PC-3 (cell line): Measurements from ENCODE around the gene CUEDC2. TPM values are rescaled to one million over a fixed set of nuclear protein-coding genes. Genes with fewer than 3 reads are reported as not detected.

ENCODE experiments used
- ATAC-seq: fragments of 200-7000 bp; cut with Tn5 transposase; 2 replicates; pipeline ENCODE4 v1.9.1; 2020; ENCODE audit warnings: mild to moderate bottlenecking, moderate library complexity
- BruUV-seq: library from RNA; stranded (reverse); fragments of 400-500 nt; replicated peaks from 2 replicates; lab custom pipeline; 2021; lab: Mats Ljungman, UMichigan
- CTCF ChIA-PET: fragments of 300-600 bp; sonication (Branson Sonifier 250); formaldehyde crosslinking; loops from one replicate; lab custom pipeline; 2022; ENCODE audit warnings: antibody characterized with exemption; lab: Charles Lee
- POLR2A ChIA-PET: fragments of 300-600 bp; sonication (Branson Sonifier 250); formaldehyde crosslinking; loops from one replicate; lab custom pipeline; 2022; ENCODE audit warnings: antibody characterized with exemption; ENCODE audit not compliant: unreplicated experiment; lab: Charles Lee
- DNase-seq: peaks from one replicate; pipeline ENCODE4 v3.0.0-alpha.2; 2015
- H2AFZ ChIP-seq: fragments of 300-600 bp; sonication (generic); 2 replicates; pipeline ENCODE4 v1.6.0; 2016; ENCODE audit warnings: antibody characterized with exemption, low read length
- H3F3A ChIP-seq: fragments of 300-600 bp; sonication (generic); one replicate; pipeline ENCODE4 v1.6.0; 2017; ENCODE audit warnings: antibody characterized with exemption, low read length, control low read depth, mild to moderate bottlenecking; ENCODE audit not compliant: unreplicated experiment
- H3K27ac ChIP-seq: fragments of 300-600 bp; sonication (generic); 2 replicates; pipeline ENCODE4 v1.5.1; 2016; ENCODE audit warnings: mild to moderate bottlenecking, low read length
- H3K27me3 ChIP-seq: fragments of 300-600 bp; sonication (generic); 2 replicates; pipeline ENCODE4 v1.6.1; 2016; ENCODE audit warnings: low read length, mixed read lengths
- H3K36me3 ChIP-seq: fragments of 300-600 bp; sonication (generic); 2 replicates; pipeline ENCODE4 v1.6.1; 2016; ENCODE audit warnings: low read depth, mixed run types, low read length, mixed read lengths
- H3K4me1 ChIP-seq: fragments of 300-600 bp; sonication (generic); 2 replicates; pipeline ENCODE4 v1.5.1; 2016; ENCODE audit warnings: low read length; ENCODE audit not compliant: insufficient read depth
- H3K4me2 ChIP-seq: fragments of 300-600 bp; sonication (generic); 2 replicates; pipeline ENCODE4 v1.6.0; 2016; ENCODE audit warnings: low read length
- H3K4me3 ChIP-seq: fragments of 300-600 bp; sonication (generic); 2 replicates; pipeline ENCODE4 v1.5.1; 2016; ENCODE audit warnings: mild to moderate bottlenecking, low read length, mixed read lengths
- H3K79me2 ChIP-seq: fragments of 300-600 bp; sonication (generic); 2 replicates; pipeline ENCODE4 v1.6.1; 2017; ENCODE audit warnings: low read length, mixed read lengths
- H3K9ac ChIP-seq: fragments of 300-600 bp; sonication (generic); 2 replicates; pipeline ENCODE4 v1.6.0; 2016; ENCODE audit warnings: mild to moderate bottlenecking, low read length
- H3K9me2 ChIP-seq: fragments of 300-600 bp; sonication (generic); replicated peaks from 2 replicates; pipeline ENCODE4 v1.6.1; 2016; ENCODE audit warnings: mixed run types, low read length, mixed read lengths
- H3K9me3 ChIP-seq: fragments of 300-600 bp; sonication (generic); 2 replicates; pipeline ENCODE4 v1.6.1; 2016; ENCODE audit warnings: low read length, mixed read lengths
- H4K20me1 ChIP-seq: fragments of 300-600 bp; sonication (generic); 2 replicates; pipeline ENCODE4 v1.6.1; 2016; ENCODE audit warnings: low read length, mixed read lengths
- CTCF ChIP-seq: fragments of 300-600 bp; sonication (generic); conservative IDR thresholded peaks from 2 replicates; pipeline ENCODE4 v1.5.1; 2017; ENCODE audit warnings: antibody characterized with exemption, low read depth, mild to moderate bottlenecking, low read length
- EZH2 ChIP-seq: fragments of 300-600 bp; sonication (generic); IDR thresholded peaks from one replicate; pipeline ENCODE4 v1.6.1; 2017; ENCODE audit warnings: antibody characterized with exemption, mild to moderate bottlenecking, low read length; ENCODE audit not compliant: unreplicated experiment
- EZH2phosphoT487 ChIP-seq: fragments of 300-600 bp; sonication (generic); IDR thresholded peaks from 2 replicates; pipeline ENCODE4 v1.6.1; 2018; ENCODE audit warnings: mild to moderate bottlenecking, antibody characterized with exemption, low read length, borderline replicate concordance
- intact Hi-C: fragments of 100-400 bp; cut with micrococcal nuclease; formaldehyde crosslinking; loops from 2 replicates; pipeline ENCODE4 v1.9.0; 2023
- total RNA-seq: library from RNA; depleted of rRNA; stranded (reverse); fragments of >200 nt; gene quantifications from 2 replicates; pipeline ENCODE4 v1.2.3, GENCODE V29; 2014

The CUEDC2 gene
- total RNA-seq, 1 experiment from 2014 or later: 51.4 TPM

GRCh38 chr10:102468683-102469082, 36.3 kb upstream of the CUEDC2 start:
- H4K20me1 ChIP-seq: no peaks in the 10 kb centered on the region
- H3K27ac ChIP-seq: no peak overlapping the region
- ATAC-seq (no peak), DNase-seq (no peak)
- no peak overlapping the region for H3K4me2 ChIP-seq
- TF ChIP-seq EZH2 (no peak), EZH2phosphoT487 (no peak), CTCF (no peak)
- no peaks in the 10 kb centered on the region for H3K27me3 ChIP-seq
- no peaks in the 10 kb centered on the region for H3K79me2 ChIP-seq
- H3K9me2 ChIP-seq: no peaks in the 10 kb centered on the region
- ChIA-PET CTCF (no interaction called here), POLR2A (no interaction called here)
- no peak overlapping the region for H3K9ac ChIP-seq
- H3F3A ChIP-seq: no peaks in the 10 kb centered on the region
- H3K4me3 ChIP-seq: no peak overlapping the region
- no peaks in the 10 kb centered on the region for H3K9me3 ChIP-seq
- BruUV-seq: no TSS peak
- no peak overlapping the region for H2AFZ ChIP-seq
- no peaks in the 10 kb centered on the region for H3K36me3 ChIP-seq
- intact Hi-C loops: no loop called here
- H3K4me1 ChIP-seq: no peaks in the 10 kb centered on the region

GRCh38 chr10:102467971-102468438, 35.6 kb upstream of the CUEDC2 start:
- Histone ChIP-seq H3K4me3 (no peak overlapping the region), H3K27ac (no peak overlapping the region), H3K36me3 (no peaks in the 10 kb centered on the region), H3K4me2 (no peak overlapping the region), H3F3A (no peaks in the 10 kb centered on the region), H3K27me3 (no peaks in the 10 kb centered on the region), H3K79me2 (no peaks in the 10 kb centered on the region), H2AFZ (no peak overlapping the region), H3K9me2 (no peaks in the 10 kb centered on the region), H4K20me1 (no peaks in the 10 kb centered on the region), H3K9ac (no peak overlapping the region), H3K9me3 (no peaks in the 10 kb centered on the region), H3K4me1 (no peaks in the 10 kb centered on the region)
- DNase-seq: no peak
- no peak for ATAC-seq
- intact Hi-C loops: no loop called here
- POLR2A ChIA-PET: no interaction called here
- TF ChIP-seq EZH2phosphoT487 (no peak), EZH2 (no peak), CTCF (no peak)
- CTCF ChIA-PET: no interaction called here
- BruUV-seq: no TSS peak

GRCh38 chr10:102467318-102467717, 34.9 kb upstream of the CUEDC2 start:
- H3K79me2 ChIP-seq: no peaks in the 10 kb centered on the region
- no peak overlapping the region for H3K4me3 ChIP-seq
- no peak overlapping the region for H3K27ac ChIP-seq
- TF ChIP-seq EZH2 (no peak), CTCF (no peak), EZH2phosphoT487 (no peak)
- DNase-seq (no peak), ATAC-seq (no peak)
- no peaks in the 10 kb centered on the region for H3K27me3 ChIP-seq
- H3K36me3 ChIP-seq: no peaks in the 10 kb centered on the region
- ChIA-PET CTCF (no interaction called here), POLR2A (no interaction called here)
- H3K9me3 ChIP-seq: no peaks in the 10 kb centered on the region
- no peaks in the 10 kb centered on the region for H3F3A ChIP-seq
- H3K4me1 ChIP-seq: no peaks in the 10 kb centered on the region
- intact Hi-C loops: no loop called here
- H4K20me1 ChIP-seq: no peaks in the 10 kb centered on the region
- BruUV-seq: no TSS peak
- H3K4me2 ChIP-seq: no peak overlapping the region
- H3K9ac ChIP-seq: no peak overlapping the region
- H3K9me2 ChIP-seq: no peaks in the 10 kb centered on the region
- no peak overlapping the region for H2AFZ ChIP-seq
